ENCODE data around the gene FREY1.

GRCh38 chr11:45948356-45948755 is 41.3 kb upstream of the FREY1 start:
- TF ChIP-seq NR2C2 (CRISPR knock-in tag; IDR thresholded peaks at IDR 0.05) = no peak
- TF ChIP-seq NR2C2 (tag; IDR thresholded peaks at IDR 0.05) = no peak
- no peak for TF ChIP-seq JUN (IDR thresholded peaks at IDR 0.05; ENCODE audit: borderline replicate concordance, low read depth, low read length)
- no peak for TF ChIP-seq JUN (CRISPR knock-in tag; IDR thresholded peaks at IDR 0.05; ENCODE audit: borderline replicate concordance)
- TF ChIP-seq CHAMP1 (IDR thresholded peaks at IDR 0.05) = no peak
- TF ChIP-seq BRF2 (IDR thresholded peaks at IDR 0.05; ENCODE audit: borderline replicate concordance, insufficient read depth, insufficient read length) = no peak
- no peak for TF ChIP-seq KAT2B (IDR thresholded peaks at IDR 0.05; ENCODE audit: low read depth, low read length)
- no peak for TF ChIP-seq GABPA (tag; conservative IDR thresholded peaks at IDR 0.05; ENCODE audit: low read depth)
- no peak for TF ChIP-seq CHCHD3 (CRISPR knock-in tag; IDR thresholded peaks at IDR 0.05)
- no peak for TF ChIP-seq POLR2AphosphoS5 (IDR thresholded peaks at IDR 0.05; ENCODE audit: control insufficient read depth, insufficient read depth, low read depth, low read length)
- TF ChIP-seq CTCF (IDR thresholded peaks at IDR 0.05 in 2 of 3, conservative IDR thresholded peaks at IDR 0.05 in 1 of 3; ENCODE audit: insufficient read depth in 2 of 3, low read depth in 1 of 3, low read length in 3 of 3) = no peak
- TF ChIP-seq ZFP36 (IDR thresholded peaks at IDR 0.05; ENCODE audit: low read depth, low read length, partially characterized antibody) = no peak
- no peak for TF ChIP-seq REST (IDR thresholded peaks at IDR 0.05; ENCODE audit: borderline replicate concordance)
- TF ChIP-seq REST (CRISPR knock-in tag; IDR thresholded peaks at IDR 0.05; ENCODE audit: low read depth) = no peak
- no peak for TF ChIP-seq SMAD1 (IDR thresholded peaks at IDR 0.05; ENCODE audit: low read depth, low read length, partially characterized antibody)

Data from K562 (cell line).